WTC11 (cell line): ENCODE measurements around the gene FAM89B. TPM values are rescaled to one million over a fixed set of nuclear protein-coding genes. Genes with fewer than 3 reads are reported as not detected.

ENCODE experiments used
- ATAC-seq: fragments of 200-7000 bp; cut with Tn5 transposase; 2 replicates; pipeline ENCODE4 v1.10.0; 2021; ENCODE audit warnings: mild to moderate bottlenecking, moderate library complexity
- CTCF ChIA-PET: fragments of 300-600 bp; sonication (Branson Sonifier 250); formaldehyde crosslinking; loops from one replicate; lab custom pipeline; 2021; ENCODE audit warnings: antibody characterized with exemption; lab: Charles Lee
- POLR2A ChIA-PET: fragments of 350-600 bp; sonication (Branson Sonifier 250); formaldehyde crosslinking; loops from one replicate; lab custom pipeline; 2021; ENCODE audit warnings: antibody characterized with exemption; lab: Charles Lee
- DNase-seq: peaks from one replicate; pipeline ENCODE4 v3.0.0; 2021; ENCODE audit warnings: low spot score
- H3K27ac Mint-ChIP-seq: 2 replicates; pipeline ENCODE4 v1.8.0; 2021; ENCODE audit warnings: mixed read lengths
- H3K27me3 Mint-ChIP-seq: 2 replicates; pipeline ENCODE4 v1.8.0; 2021; ENCODE audit warnings: low read depth, mild to moderate bottlenecking, moderate library complexity, mixed read lengths
- H3K36me3 Mint-ChIP-seq: 2 replicates; pipeline ENCODE4 v1.8.0; 2021; ENCODE audit warnings: mixed read lengths
- H3K4me1 Mint-ChIP-seq: 2 replicates; pipeline ENCODE4 v1.8.0; 2022; ENCODE audit warnings: mixed read lengths
- H3K4me3 Mint-ChIP-seq: 2 replicates; pipeline ENCODE4 v1.8.0; 2021; ENCODE audit warnings: mild to moderate bottlenecking, moderate library complexity, mixed read lengths
- H3K9me3 Mint-ChIP-seq: 2 replicates; pipeline ENCODE4 v1.8.0; 2021; ENCODE audit warnings: mixed read lengths
- ARID4B ChIP-seq: sonication (generic); formaldehyde crosslinking; IDR thresholded peaks from 2 replicates; pipeline ENCODE4 v1.8.0; 2023; ENCODE audit warnings: missing genetic modification reagents, mild to moderate bottlenecking, borderline replicate concordance
- CREM ChIP-seq: sonication (generic); formaldehyde crosslinking; IDR thresholded peaks from 2 replicates; pipeline ENCODE4 v1.8.1; 2022; ENCODE audit warnings: mild to moderate bottlenecking, missing genetic modification reagents, moderate library complexity
- E2F4 ChIP-seq: sonication (generic); formaldehyde crosslinking; IDR thresholded peaks from 2 replicates; pipeline ENCODE4 v1.8.1; 2022; ENCODE audit warnings: low read depth, mild to moderate bottlenecking, moderate library complexity, missing genetic modification reagents, borderline replicate concordance
- ESRRA ChIP-seq: sonication (generic); formaldehyde crosslinking; IDR thresholded peaks from 2 replicates; pipeline ENCODE4 v1.8.1; 2022; ENCODE audit warnings: mild to moderate bottlenecking, missing genetic modification reagents, borderline replicate concordance
- FOXK1 ChIP-seq: sonication (generic); formaldehyde crosslinking; IDR thresholded peaks from 2 replicates; pipeline ENCODE4 v1.8.0; 2022; ENCODE audit warnings: mild to moderate bottlenecking, moderate library complexity, missing genetic modification reagents
- HMGXB4 ChIP-seq: sonication (generic); formaldehyde crosslinking; IDR thresholded peaks from 2 replicates; pipeline ENCODE4 v1.8.1; 2023; ENCODE audit warnings: mild to moderate bottlenecking, moderate library complexity, missing genetic modification reagents
- MYBL2 ChIP-seq: sonication (generic); formaldehyde crosslinking; IDR thresholded peaks from 2 replicates; pipeline ENCODE4 v1.8.1; 2023; ENCODE audit warnings: mild to moderate bottlenecking, moderate library complexity, missing genetic modification reagents
- NFE2L1 ChIP-seq: sonication (generic); formaldehyde crosslinking; IDR thresholded peaks from 2 replicates; pipeline ENCODE4 v1.8.1; 2023; ENCODE audit warnings: missing genetic modification reagents
- PRDM15 ChIP-seq: sonication (generic); formaldehyde crosslinking; IDR thresholded peaks from 2 replicates; pipeline ENCODE4 v1.8.0; 2022; ENCODE audit warnings: missing genetic modification reagents
- SMAD3 ChIP-seq: sonication (generic); formaldehyde crosslinking; IDR thresholded peaks from 2 replicates; pipeline ENCODE4 v1.8.0; 2022; ENCODE audit warnings: missing genetic modification reagents, mild to moderate bottlenecking, borderline replicate concordance
- SP1 ChIP-seq: sonication (generic); formaldehyde crosslinking; conservative IDR thresholded peaks from 2 replicates; pipeline ENCODE4 v1.8.1; 2022; ENCODE audit warnings: missing genetic modification reagents
- ZNF138 ChIP-seq: sonication (generic); formaldehyde crosslinking; conservative IDR thresholded peaks from 2 replicates; pipeline ENCODE4 v1.8.1; 2022; ENCODE audit warnings: mild to moderate bottlenecking, moderate library complexity, missing genetic modification reagents
- ZNF232 ChIP-seq: sonication (generic); formaldehyde crosslinking; IDR thresholded peaks from 2 replicates; pipeline ENCODE4 v1.8.0; 2022; ENCODE audit warnings: mild to moderate bottlenecking, missing genetic modification reagents
- total RNA-seq: library from RNA; stranded (reverse); gene quantifications from 3 replicates; pipeline ENCODE4 v1.2.3, GENCODE V29; 2021
- TF ChIP-seq, protein P1 (sequence below): fragments of 250-450 bp; sonication (Bioruptor Pico); IDR thresholded peaks from 2 replicates; pipeline ENCODE4 v1.9.0; 2021; ENCODE audit warnings: mild to moderate bottlenecking
- TF ChIP-seq, protein P2 (sequence below): sonication (generic); formaldehyde crosslinking; IDR thresholded peaks from 2 replicates; pipeline ENCODE4 v1.8.0; 2022; ENCODE audit warnings: mild to moderate bottlenecking, missing genetic modification reagents
- TF ChIP-seq, protein P3 (sequence below): sonication (generic); formaldehyde crosslinking; IDR thresholded peaks from 2 replicates; pipeline ENCODE4 v1.8.0; 2022; ENCODE audit warnings: mild to moderate bottlenecking, missing genetic modification reagents
- TF ChIP-seq, protein P4 (sequence below): fragments of 250-450 bp; sonication (Bioruptor Pico); IDR thresholded peaks from 2 replicates; pipeline ENCODE4 v1.8.0; 2021; ENCODE audit warnings: mild to moderate bottlenecking

Gene FAM89B
- total RNA-seq, 1 experiment from 2014 or later = 13.3 TPM

GRCh38 chr11:65525546-65526480 lies 46.5 kb upstream of the FAM89B start:
- H3K4me3 Mint-ChIP-seq = peak overlapping the region; percentile 72
- peaks cover 11% of the 10 kb centered on the region for H3K27me3 Mint-ChIP-seq
- H3K4me1 Mint-ChIP-seq = peaks cover 19% of the 10 kb centered on the region
- no peak for ATAC-seq
- peaks cover 10% of the 10 kb centered on the region for H3K36me3 Mint-ChIP-seq
- POLR2A ChIA-PET = interaction anchor here (1.1 to 2.1 kb wide), 4 partner anchors 18 to 172 kb away, joined by 4 to 11 read pairs (median 6); partner anchors contain the start of genes MALAT1 and TIGD3
- CTCF ChIA-PET = interaction anchor here (0.6 to 3.3 kb wide), 16 partner anchors 13 to 196 kb away, joined by 3 to 27 read pairs (median 6); partner anchors contain the start of genes FAM89B and ZNRD2
- no peaks in the 10 kb centered on the region for H3K9me3 Mint-ChIP-seq
- H3K27ac Mint-ChIP-seq = no peak overlapping the region; the same call in 1 of the 2 replicates
- TF ChIP-seq SMAD3 (CRISPR knock-in tag) (no peak), CREM (CRISPR knock-in tag) (0 out of 2 replicates have a peak, but pooled peaks have one; percentile 10)
- DNase-seq = no peak

DNA sequence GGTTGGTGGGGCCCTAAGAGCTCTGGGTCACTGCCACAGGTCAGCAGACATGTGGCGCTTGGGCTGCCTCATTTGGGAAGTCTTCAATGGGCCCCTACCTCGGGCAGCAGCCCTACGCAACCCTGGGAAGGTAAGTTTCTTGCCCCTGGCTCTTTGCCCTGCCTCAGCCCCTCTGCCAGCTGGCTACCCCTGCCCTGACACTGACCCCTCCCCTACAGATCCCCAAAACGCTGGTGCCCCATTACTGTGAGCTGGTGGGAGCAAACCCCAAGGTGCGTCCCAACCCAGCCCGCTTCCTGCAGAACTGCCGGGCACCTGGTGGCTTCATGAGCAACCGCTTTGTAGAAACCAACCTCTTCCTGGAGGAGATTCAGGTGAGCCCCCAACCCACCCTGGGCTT lies 45.6 kb upstream of the FAM89B start:
- ATAC-seq (no peak), DNase-seq (no peak)
- ChIA-PET POLR2A (no interaction called here), CTCF (interaction anchor here (3.3 kb wide), 1 partner anchor 14 kb away, joined by 27 read pairs; no protein-coding TSS in a partner anchor)
- Mint-ChIP-seq H3K27ac (no peak overlapping the region), H3K4me1 (peaks cover 16% of the 10 kb centered on the region), H3K4me3 (peak overlapping the region; percentile 72; the same call in 1 of the 2 replicates), H3K27me3 (peaks cover 11% of the 10 kb centered on the region), H3K9me3 (no peaks in the 10 kb centered on the region), H3K36me3 (peaks cover 19% of the 10 kb centered on the region)
- TF ChIP-seq ZNF138 (CRISPR knock-in tag) (no peak), FOXK1 (CRISPR knock-in tag) (no peak), ESRRA (CRISPR knock-in tag) (no peak), ARID4B (CRISPR knock-in tag) (no peak), HMGXB4 (CRISPR knock-in tag) (no peak), E2F4 (CRISPR knock-in tag) (no peak), ZNF232 (CRISPR knock-in tag) (no peak), MYBL2 (CRISPR knock-in tag) (no peak), PRDM15 (CRISPR knock-in tag) (no peak), SP1 (CRISPR knock-in tag) (no peak), NFE2L1 (CRISPR knock-in tag) (no peak)
- TF ChIP-seq, protein P1, sequence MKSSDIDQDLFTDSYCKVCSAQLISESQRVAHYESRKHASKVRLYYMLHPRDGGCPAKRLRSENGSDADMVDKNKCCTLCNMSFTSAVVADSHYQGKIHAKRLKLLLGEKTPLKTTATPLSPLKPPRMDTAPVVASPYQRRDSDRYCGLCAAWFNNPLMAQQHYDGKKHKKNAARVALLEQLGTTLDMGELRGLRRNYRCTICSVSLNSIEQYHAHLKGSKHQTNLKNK = no peak
- TF ChIP-seq, protein P2, sequence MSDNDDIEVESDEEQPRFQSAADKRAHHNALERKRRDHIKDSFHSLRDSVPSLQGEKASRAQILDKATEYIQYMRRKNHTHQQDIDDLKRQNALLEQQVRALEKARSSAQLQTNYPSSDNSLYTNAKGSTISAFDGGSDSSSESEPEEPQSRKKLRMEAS (CRISPR knock-in tag) = no peak
- TF ChIP-seq, protein P3, sequence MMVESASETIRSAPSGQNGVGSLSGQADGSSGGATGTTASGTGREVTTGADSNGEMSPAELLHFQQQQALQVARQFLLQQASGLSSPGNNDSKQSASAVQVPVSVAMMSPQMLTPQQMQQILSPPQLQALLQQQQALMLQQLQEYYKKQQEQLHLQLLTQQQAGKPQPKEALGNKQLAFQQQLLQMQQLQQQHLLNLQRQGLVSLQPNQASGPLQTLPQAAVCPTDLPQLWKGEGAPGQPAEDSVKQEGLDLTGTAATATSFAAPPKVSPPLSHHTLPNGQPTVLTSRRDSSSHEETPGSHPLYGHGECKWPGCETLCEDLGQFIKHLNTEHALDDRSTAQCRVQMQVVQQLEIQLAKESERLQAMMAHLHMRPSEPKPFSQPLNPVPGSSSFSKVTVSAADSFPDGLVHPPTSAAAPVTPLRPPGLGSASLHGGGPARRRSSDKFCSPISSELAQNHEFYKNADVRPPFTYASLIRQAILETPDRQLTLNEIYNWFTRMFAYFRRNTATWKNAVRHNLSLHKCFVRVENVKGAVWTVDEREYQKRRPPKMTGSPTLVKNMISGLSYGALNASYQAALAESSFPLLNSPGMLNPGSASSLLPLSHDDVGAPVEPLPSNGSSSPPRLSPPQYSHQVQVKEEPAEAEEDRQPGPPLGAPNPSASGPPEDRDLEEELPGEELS (CRISPR knock-in tag) = no peak
- TF ChIP-seq, protein P4, sequence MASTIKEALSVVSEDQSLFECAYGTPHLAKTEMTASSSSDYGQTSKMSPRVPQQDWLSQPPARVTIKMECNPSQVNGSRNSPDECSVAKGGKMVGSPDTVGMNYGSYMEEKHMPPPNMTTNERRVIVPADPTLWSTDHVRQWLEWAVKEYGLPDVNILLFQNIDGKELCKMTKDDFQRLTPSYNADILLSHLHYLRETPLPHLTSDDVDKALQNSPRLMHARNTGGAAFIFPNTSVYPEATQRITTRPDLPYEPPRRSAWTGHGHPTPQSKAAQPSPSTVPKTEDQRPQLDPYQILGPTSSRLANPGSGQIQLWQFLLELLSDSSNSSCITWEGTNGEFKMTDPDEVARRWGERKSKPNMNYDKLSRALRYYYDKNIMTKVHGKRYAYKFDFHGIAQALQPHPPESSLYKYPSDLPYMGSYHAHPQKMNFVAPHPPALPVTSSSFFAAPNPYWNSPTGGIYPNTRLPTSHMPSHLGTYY (CRISPR knock-in tag) = no peak
